Posterior cingulate gyrus (tissue), 11 donors: ENCODE data around the gene HOXA7.

Experiments used
- DNase-seq, 10 donors: peaks; one replicate each; pipeline versions ENCODE4 v3.0.0 to v3.0.0-alpha.2; 2020 to 2021; ENCODE audit warnings: mixed read lengths in 3 of 10
- intact Hi-C: fragments of 100-400 bp; cut with DNase I; formaldehyde crosslinking; loops from one replicate; pipeline ENCODE4 v1.15.1; 2023

HOXA7 gene

DNA sequence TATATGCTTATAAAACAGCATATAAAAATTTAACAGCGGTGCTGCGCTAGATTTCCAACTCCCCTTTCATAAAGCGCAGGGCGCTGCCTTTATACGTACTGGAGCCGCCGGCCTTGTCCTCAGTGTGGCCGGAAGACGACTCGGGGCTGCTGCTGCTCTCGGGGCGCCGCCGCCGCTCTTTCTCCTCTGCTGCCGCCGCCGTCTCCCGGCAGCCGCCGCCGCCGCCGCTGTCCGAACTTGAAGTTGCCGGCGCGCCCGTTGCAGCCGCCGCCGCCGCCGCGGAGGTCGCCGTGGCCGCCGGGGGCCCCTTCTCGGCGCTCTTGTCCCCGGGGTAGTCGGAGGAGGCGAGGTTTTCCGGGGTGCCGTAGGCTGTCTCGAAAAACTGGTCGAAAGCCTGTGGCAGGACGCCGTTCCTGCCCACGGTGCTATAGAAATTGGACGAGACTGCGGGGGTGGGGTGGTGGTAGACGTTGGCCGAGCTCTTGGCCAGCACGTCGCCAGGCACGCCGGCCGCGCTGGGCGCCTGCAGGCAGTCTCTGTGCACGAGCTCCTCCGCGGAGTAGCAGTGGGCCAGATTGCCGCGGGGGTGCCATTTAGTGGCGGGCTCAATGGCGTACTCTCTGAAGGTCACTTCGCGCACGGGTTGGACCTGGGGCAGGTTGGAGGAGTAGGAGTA, 28.0 kb upstream of the HOXA7 start:
- intact Hi-C loops: no loop called here
- peak in 3 of 10 donors; percentile 12 to 82 (median 75) for DNase-seq

DNA sequence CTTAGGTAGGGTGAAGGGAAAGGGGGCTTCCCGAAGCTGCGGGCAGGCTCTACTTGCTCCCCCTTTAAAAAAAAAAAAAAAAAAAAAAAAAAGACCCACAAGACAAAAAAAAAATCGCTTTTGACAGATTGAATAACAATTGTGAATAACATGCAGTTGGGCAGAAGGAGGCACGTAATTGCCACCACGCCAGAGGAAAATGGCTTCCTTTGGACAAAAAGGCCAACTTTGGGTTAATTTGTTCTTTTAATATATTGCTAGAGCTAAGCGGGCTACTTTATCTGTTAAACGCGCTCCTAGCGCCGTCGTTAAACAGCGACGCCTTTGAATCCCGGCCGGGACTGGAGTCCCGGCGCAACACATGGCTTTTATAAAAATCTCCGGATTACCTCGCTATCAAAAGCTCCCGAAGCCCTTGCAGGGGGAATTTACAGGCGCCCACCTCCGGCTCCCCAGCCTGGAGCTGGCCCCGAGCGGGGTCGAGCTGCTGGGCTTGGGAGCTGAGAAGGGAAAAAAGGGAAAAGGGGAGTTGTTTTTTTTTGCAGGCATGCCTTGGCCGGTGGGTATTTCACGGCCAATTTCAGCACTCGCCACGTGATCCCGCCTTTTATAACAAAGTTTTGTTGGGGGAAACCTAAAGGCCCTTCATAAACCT, 27.3 kb upstream of the HOXA7 start:
- intact Hi-C loops: no loop called here
- peak in 1 of 10 donors; percentile 48 for DNase-seq

DNA sequence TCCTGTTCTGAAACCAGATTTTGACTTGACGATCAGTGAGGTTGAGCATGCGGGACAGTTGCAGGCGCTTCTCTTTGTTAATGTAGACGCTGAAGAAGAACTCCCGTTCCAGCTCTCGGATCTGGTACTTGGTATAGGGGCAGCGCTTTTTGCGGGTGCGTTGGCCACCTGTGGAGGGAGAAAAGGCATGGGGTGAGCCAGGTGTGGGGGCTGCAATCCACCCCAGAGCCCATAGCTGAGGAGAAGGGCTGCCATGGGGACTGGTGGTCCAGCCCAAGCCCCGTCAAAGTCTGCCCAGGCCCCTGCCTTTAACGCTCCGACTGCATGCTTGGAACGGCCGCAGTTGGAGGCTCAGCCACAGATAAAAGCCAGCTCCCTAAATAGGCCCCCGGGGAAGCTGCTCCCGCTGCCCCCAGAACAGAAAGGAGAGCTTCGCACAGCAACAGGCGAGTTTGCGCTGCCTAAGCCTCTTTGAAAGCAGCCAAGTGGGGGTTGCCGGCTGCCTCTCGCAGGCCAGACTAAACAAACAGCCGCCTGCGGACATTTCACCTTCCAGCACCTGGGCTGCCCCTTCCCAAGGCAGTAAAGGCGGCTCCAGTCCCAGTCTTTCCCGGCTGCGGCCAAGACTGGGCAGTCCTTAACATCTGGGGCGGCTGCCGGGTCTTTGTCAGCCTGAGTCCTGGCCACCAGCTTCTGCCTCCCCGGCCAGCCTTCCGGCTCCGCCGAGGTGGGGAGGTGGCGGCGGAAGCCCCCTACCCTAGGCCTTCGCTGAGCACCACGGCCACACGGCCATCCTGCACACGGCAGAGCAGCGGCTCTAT, 26.6 kb upstream of the HOXA7 start:
- DNase-seq: peak in 4 of 10 donors; percentile 1 to 75 (median 8)
- intact Hi-C loops: no loop called here

DNA sequence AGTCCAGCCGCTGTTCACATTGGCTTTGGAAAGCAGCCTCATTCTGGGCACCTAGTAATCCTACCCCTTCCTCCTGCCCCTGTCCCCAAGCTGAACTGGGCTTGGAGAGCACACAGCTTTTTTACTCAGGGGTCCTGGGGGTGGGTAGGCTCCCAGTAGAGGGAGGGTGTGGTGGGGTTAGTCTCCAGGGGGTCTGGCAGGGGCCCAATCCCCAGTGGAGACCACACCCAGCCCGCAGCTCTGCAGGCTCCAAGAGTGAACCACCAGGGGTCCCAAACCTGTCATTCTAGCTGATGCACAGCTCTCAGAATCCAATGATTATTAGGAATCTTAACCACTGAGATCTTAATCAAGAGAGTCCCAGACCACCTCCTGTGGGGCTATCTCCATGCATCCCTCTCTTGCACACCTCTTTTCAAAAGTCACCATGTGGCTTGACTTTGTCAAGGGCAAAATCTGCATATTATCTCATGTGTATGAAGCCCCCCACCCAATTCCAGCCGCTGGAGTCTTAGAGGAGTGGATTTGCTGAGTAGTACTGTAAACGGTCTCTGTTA, 25.9 kb upstream of the HOXA7 start:
- peak in 2 of 10 donors; percentile 3 to 31 for DNase-seq
- intact Hi-C loops: no loop called here

DNA sequence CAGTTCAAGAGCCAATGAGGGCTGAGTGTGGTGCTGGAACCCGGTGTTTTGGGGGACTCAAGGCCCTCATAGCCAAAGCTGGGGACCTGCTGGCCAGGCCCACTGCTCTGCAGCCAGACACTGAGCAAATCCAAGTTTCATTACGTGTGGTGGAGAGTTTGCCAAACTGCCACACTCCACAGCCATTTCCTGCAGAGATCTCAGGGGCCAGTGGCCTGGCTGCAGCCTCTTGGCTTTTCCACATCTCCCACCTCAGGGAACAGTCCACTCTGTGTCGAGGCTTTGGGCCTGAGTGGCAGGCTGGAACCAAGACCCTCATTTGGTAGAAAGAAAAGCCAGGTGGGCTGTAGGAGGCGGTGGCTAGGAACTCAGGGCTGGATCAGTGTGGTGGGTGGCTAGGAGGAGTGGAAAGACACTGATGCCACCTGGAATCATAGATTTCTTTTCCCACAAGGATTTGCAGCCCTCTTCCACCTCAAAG, 25.4 kb upstream of the HOXA7 start:
- peak in 3 of 10 donors; percentile 7 to 46 (median 35) for DNase-seq
- intact Hi-C loops: no loop called here

DNA sequence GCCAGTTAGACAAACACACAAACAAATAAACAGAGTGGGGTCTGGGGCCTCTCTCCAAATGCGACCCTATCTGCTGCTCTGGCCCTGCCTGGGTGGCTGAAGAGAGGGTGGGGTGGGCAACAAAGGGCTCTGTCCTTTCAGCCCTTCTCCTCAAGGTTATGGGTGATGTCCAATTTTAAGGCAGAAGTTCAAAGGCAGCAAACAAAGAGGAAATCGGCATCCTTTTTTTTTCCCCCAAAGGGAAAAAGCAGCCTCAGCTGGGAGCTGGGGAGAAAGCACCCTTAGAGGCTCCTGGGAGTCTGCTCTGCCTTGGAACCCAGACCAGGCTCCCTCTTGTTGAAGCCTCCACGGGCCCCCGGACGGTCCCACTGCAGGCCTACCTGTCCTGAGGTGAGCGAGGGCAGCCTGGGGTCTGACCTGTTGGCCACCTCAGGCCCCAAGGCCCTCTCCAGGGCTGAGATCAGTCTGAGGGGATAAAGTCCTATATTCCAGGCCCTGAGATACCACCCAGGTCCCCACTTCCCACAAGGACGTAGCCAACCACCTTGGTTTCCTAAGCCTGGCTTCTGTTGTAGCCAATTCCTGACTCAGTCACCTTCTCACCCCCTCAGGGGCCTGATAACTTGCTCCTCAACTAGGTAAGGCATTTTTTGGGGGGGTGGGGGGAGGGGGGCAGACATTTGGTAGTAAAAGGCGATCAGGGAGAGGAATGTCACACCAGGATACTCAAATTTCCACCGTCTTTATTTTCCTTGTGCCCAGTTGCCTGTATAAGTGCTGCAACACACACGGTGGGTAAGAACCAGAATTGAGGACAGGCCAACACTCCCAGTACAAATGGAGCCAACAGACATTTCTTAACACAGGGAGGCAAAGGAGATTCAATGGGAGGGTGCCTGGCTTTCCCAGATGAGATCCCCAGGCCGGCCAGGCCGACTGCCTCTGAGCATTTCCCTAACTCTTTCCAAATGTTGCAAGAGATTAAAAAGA, 24.3 kb upstream of the HOXA7 start:
- DNase-seq: peak in 3 of 10 donors; percentile 2 to 62 (median 61)

DNA sequence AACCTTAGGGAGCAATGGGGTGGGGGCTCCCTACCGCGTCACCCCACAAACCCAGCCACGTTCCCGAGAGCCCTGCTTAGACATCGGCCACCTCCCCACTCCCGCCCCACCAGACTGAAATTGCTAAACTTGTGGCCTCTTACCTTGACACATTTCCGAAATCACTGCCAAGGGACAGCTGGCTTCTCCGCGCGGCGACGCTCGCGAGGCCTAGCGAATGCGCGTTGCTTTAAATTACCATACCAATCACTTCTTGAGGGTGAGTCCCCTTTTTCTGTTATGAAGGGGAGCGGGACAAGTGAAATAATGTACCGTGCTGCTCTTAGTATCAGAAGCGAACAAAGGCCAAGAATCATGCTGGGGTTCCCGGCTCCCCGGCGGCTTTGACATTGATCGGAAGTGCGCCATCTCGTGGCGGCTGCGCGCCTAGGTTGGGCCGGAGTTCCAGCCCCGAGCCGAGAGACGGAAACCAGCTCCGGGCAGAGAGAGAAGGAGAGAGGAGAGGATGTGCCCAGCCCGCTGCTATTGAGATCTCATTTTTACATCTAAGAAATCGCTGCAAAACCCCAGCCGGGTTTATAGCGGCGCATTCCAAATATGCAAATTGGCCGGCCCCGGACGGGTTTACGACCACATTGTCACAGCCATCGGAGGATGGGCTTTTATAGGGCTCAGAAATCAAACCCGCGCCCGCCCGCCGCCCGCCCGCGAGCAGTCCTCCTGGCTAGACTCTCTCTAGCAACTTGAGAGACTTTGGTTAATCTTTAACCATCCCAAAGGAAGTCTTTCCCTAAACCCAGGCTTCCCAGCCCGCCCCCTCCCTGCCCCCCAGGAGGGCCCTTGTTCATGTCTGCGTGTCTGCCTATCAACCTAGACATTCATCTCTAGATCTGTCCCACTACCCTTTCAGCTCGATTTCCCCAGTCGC, 23.3 kb upstream of the HOXA7 start:
- DNase-seq: peak in 5 of 10 donors; percentile 6 to 85 (median 52)
- intact Hi-C loops: no loop called here

More for the DNA sequence above, 24.3 kb upstream of the HOXA7 start:
- intact Hi-C loops: no loop called here

DNA sequence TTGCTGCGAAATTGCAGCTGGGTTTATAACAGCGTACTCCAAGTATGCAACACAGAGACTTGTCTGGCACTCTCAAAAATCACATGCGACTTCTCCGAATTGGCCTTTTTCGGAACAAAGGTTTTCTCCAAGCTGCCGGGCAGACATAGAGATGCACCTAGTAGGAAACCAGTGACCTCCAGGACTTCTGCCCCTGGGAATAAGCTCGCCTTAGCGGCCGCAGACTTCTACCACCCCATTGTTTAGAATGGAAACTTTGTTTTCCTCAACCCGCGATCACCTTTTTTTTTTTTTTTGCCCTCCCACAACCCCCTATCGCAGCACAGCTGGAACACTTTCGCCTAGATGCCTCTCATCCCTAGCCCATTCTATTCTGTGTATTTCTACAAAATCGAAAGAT, 22.6 kb upstream of the HOXA7 start:
- intact Hi-C loops: no loop called here
- DNase-seq: peak in 1 of 10 donors; percentile 46

DNA sequence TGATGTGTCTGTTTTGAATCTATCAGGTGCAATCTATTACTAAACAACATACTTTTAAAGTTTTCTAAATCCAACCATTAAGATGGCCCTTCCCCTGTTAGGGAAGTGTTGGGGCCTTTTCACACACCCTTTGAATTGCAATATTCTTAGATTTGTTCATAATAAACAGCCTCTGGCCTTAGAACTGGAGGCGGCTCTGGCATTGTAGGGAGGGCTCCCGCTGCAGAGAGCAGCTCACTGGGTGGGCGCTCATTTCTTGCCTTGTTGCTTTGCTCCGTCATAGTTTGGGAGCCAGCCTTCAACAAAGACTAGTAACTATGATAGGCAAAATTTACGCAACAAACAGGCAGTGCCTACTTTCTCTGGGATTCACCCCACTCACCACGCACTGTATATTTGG, 21.9 kb upstream of the HOXA7 start:
- peak in 1 of 10 donors; percentile 9 for DNase-seq
- intact Hi-C loops: no loop called here

DNA sequence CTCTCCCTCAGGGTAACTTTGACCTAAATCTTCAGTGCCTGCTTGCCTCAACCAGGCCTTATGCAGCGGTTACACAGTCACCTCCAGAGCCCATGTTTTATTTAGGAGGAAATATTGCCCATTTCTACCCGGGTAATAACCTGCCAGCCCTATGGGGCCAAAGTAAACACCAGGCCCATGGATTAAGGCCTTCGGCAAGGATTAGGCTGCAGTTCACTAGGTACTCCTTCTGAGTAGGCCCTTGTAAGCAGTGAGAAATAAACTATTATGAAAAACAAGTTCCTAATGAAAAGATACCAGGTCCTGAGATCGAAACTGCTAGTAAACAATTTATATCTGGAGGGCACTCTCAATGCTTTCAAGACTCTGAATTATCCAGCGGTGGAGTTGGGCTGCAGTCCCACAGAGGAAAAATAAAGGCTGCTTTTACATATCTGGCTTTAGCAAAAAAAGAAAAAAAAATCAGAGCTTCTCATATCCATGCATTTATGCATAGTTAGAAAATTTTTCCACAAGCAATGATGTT, 21.4 kb upstream of the HOXA7 start:
- peak in 1 of 10 donors; percentile 3 for DNase-seq
- intact Hi-C loops: no loop called here

DNA sequence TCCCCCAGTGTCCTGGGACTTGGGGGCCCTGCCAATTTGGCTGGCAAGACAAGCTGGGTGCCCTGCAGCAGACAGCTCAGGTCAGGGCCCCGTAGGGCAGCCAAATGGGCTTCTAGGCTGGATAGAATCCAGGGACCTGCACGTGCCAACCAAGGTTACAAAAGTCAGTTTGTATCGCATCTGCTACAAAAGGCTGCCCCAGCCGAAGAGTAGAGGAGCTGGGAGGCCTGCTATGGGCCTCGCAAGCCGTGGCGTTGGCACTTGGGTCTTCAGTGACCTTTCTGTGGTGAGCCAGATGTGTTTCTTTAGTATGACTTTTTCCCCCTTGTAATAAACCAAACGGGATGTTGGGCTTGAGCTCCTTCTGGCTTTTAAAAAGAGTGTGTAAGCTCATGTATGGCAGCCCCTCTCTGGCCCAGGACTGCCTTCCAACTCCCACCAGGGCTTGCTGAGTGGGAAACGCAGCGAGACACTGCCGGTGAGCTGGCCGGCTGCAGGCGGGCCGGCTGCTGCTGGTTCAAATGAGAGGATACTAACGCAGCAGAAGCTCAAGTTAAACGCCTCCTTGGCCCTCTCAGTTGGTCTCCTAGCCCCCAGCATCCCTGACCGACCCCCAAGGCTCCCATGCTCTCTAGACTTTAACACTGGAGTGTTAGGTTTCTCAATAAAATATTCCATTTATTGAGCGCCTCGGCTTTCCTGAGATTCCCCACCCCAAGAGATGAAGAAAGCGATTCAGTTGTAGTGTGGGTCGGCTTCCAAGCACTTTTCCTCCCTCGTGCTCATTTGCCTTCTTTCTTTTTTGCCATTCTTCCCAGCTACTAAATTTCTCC, 20.7 kb upstream of the HOXA7 start:
- intact Hi-C loops: no loop called here
- DNase-seq: peak in 2 of 10 donors; percentile 40 to 49

DNA sequence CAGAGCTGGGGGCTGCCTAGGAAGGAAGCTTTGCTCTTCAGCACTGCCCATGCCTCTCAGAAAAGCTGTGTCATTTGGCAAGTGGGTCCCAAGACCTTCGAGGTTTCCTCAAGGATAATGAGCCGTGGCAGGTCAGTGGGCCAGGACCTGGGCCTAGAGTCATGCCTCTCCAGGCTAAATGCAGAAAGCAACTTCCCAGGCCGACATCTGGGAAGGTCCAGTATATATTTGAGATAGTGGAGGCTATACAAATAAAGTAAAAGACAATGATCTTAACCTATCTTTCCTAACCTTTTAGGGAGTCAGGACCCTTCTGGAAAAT, 20.0 kb upstream of the HOXA7 start:
- peak in 2 of 10 donors; percentile 24 to 27 for DNase-seq
- intact Hi-C loops: no loop called here

DNA sequence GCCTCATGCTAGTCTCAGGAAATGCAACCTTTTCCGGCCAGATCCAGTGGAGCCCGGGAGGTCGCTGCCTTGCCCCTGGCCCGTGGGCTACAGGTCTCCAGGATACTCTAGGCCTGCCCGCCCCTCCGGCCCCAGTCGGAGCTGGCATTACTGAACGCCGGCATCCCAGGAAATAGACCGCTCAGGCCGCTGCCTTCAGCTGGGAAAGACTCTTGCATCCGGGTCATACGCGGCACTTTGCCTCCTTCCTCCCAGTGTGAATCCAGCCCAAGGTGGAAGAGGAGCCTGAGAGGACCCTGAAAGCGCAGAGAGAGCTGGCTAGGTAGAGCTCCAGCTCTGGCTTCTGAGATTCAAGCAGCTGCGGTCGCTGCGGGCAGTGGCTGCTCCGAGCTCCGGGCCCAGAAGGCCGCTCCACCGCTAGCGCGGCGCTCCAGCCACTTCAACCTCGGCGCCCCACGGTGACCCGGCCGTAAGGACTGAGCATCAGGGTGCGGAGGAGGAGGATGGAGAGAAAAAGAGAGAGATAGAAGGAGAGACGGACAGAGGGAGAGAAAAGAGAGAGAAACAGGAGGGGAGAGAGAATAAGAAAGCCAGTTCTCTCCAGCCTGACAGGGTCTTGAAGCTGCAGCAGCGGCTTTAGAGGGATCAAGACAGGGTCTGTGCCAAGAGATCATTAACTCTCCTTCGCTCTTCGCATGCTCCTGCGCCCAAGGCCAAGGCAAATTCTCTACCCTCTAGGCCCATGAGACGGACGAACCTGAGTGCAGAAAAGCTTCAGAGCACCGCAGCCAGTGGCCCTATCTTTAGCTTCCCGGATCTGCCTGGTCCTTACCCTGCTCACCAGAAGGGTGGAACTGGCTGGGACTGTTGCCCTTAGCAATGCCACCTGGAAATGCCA, 19.4 kb upstream of the HOXA7 start:
- intact Hi-C loops: no loop called here
- DNase-seq: peak in 3 of 10 donors; percentile 3 to 73 (median 56)

DNA sequence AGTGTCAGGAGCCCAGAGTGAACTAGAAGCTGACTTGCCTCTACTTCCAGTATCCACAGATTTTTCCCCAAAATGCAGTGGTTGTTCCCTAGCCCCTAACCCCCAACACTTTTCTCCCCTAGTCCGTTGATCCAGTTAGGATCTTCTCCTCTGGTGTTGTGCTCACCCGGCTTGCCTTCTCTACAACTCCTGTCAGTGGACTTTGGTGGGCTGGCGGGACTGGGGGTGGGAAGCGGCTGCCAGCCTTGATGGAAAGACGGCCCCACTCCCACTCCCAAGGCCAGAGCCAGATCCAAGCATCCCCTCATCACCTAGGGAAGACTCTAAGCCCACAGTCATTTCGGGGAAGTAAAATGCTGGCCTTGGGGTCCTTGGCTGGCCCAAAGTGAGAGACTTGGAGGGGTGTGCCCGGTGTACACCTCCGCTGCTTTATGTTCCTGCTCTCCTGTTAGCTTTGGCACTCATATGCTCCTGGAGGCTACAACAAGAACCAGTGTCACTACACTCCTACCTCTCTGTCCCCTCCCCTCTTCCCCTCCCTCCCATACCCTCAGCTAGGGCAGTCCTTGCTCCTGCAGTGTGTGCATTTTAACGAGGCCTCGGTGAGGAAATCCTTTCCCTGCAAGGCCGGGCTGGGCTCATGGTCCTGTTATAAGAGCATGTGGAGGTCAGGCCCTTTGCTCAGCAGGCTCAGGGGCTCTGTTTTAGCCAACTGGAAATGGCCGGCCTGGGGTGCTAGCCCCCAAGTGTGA, 18.6 kb upstream of the HOXA7 start:
- intact Hi-C loops: no loop called here

More for the DNA sequence above, 18.6 kb upstream of the HOXA7 start:
- peak in 3 of 10 donors; percentile 5 to 43 (median 26) for DNase-seq
